PC-9 (cell line): Measurements from ENCODE around the gene LMF1. TPM values are rescaled to one million over a fixed set of nuclear protein-coding genes. Genes with fewer than 3 reads are reported as not detected.

Experiments
- BruUV-seq: library from RNA; stranded (reverse); fragments of 400-500 nt; replicated peaks from 2 replicates; lab custom pipeline; 2021; lab: Mats Ljungman, UMichigan
- CTCF ChIA-PET: fragments of 300-600 bp; sonication (Branson Sonifier 250); formaldehyde crosslinking; loops from one replicate; lab custom pipeline; 2022; ENCODE audit warnings: antibody characterized with exemption; lab: Charles Lee
- POLR2A ChIA-PET: fragments of 300-600 bp; sonication (Branson Sonifier 250); formaldehyde crosslinking; loops from one replicate; lab custom pipeline; 2022; ENCODE audit warnings: antibody characterized with exemption; ENCODE audit not compliant: unreplicated experiment; lab: Charles Lee
- DNase-seq, 2 experiments: peaks; one replicate each; pipeline versions ENCODE4 v3.0.0 to v3.0.0-alpha.2; 2015 to 2022; ENCODE audit warnings: mixed read lengths in 1 of 2
- H2AFZ ChIP-seq: fragments of 200-600 bp; sonication (generic); 2 replicates; pipeline ENCODE4 v1.8.1; 2017; ENCODE audit warnings: antibody characterized with exemption
- H3F3A ChIP-seq: fragments of 200-600 bp; sonication (generic); 2 replicates; pipeline ENCODE4 v1.8.1; 2017; ENCODE audit warnings: antibody characterized with exemption, mild to moderate bottlenecking, low read depth; ENCODE audit not compliant: insufficient read depth
- H3K27ac ChIP-seq: fragments of 200-600 bp; sonication (generic); 2 replicates; pipeline ENCODE4 v1.6.1; 2016; ENCODE audit warnings: mixed run types
- H3K27me3 ChIP-seq: fragments of 200-600 bp; sonication (generic); 2 replicates; pipeline ENCODE4 v1.6.1; 2016; ENCODE audit warnings: low read depth, mixed run types; ENCODE audit not compliant: insufficient read depth
- H3K36me3 ChIP-seq: fragments of 200-600 bp; sonication (generic); 2 replicates; pipeline ENCODE4 v1.6.1; 2016; ENCODE audit warnings: low read depth, mixed run types
- H3K4me1 ChIP-seq: fragments of 200-600 bp; sonication (generic); replicated peaks from 2 replicates; pipeline ENCODE4 v1.6.1; 2016; ENCODE audit warnings: mixed run types; ENCODE audit not compliant: insufficient read depth
- H3K4me2 ChIP-seq: fragments of 200-600 bp; sonication (generic); 2 replicates; pipeline ENCODE4 v1.6.1; 2017; ENCODE audit warnings: mixed run types
- H3K4me3 ChIP-seq: fragments of 200-600 bp; sonication (generic); 2 replicates; pipeline ENCODE4 v1.6.1; 2016; ENCODE audit warnings: mixed run types
- H3K79me2 ChIP-seq: fragments of 200-600 bp; sonication (generic); 2 replicates; pipeline ENCODE4 v1.6.1; 2017; ENCODE audit warnings: low read depth, mixed run types
- H3K9me2 ChIP-seq: fragments of 200-600 bp; sonication (generic); 2 replicates; pipeline ENCODE4 v1.8.1; 2017; ENCODE audit warnings: mild to moderate bottlenecking; ENCODE audit not compliant: insufficient read depth
- H3K9me3 ChIP-seq: fragments of 200-600 bp; sonication (generic); 2 replicates; pipeline ENCODE4 v1.8.1; 2016; ENCODE audit warnings: low read depth; ENCODE audit not compliant: insufficient read depth
- H4K20me1 ChIP-seq: fragments of 200-600 bp; sonication (generic); 2 replicates; pipeline ENCODE4 v1.8.1; 2017; ENCODE audit not compliant: insufficient read depth
- EZH2 ChIP-seq: fragments of 200-600 bp; sonication (generic); IDR thresholded peaks from 2 replicates; pipeline ENCODE4 v1.8.0; 2017; ENCODE audit warnings: antibody characterized with exemption, low read depth
- intact Hi-C: fragments of 100-400 bp; cut with micrococcal nuclease; formaldehyde crosslinking; loops from one replicate; pipeline ENCODE4 v1.10.0; 2022; ENCODE audit not compliant: unreplicated experiment
- total RNA-seq: library from RNA; stranded (reverse); gene quantifications from 2 replicates; pipeline ENCODE4 v1.2.3, GENCODE V29; 2021
- TF ChIP-seq, protein P1 (sequence below): fragments of 200-600 bp; sonication (generic); conservative IDR thresholded peaks from 2 replicates; pipeline ENCODE4 v1.6.1; 2017; ENCODE audit warnings: mixed run types, antibody characterized with exemption, mild to moderate bottlenecking, moderate library complexity

The LMF1 gene
- total RNA-seq, 1 experiment from 2014 or later, result 31.3 TPM

DNA sequence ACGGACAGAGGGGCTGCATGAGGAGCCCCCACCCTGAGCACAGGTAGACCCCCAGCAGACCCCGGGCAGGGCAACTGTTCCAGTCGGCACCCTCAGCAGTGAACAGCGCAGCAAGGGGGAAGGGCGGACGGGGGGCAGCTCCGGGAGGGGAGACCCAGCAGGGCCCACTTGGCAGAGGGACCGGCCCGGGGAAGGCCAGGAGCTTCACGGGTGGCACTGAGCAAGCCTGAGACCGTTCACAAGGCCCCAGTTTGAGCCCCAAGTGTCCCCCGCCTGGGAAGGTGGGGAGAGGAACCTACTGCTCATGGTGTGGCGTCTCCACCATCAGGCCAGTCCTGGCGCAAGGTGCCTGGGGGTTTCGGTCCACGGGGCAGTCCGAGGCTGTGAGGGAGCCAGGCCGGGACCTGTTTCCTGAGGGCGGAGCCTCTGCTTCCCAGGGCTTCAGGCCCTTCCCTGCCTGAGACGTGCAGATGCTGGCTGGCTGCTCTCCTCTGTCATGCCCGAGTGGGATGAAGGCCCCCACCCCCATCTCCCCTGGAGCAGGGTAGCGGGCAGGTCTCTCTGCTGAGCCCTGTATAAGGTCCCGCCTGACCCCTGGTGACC lies 115.9 kb downstream of the LMF1 start:
- no peak for DNase-seq
- Histone ChIP-seq H3K4me1 (no peaks in the 10 kb centered on the region), H3K36me3 (no peaks in the 10 kb centered on the region), H3K4me2 (no peak overlapping the region), H3K27ac (no peak overlapping the region), H3K79me2 (no peaks in the 10 kb centered on the region), H3F3A (no peaks in the 10 kb centered on the region), H3K9me2 (no peaks in the 10 kb centered on the region), H3K27me3 (peaks cover 54% of the 10 kb centered on the region), H3K4me3 (no peak overlapping the region), H3K9me3 (no peaks in the 10 kb centered on the region), H4K20me1 (no peaks in the 10 kb centered on the region), H2AFZ (no peak overlapping the region)
- ChIA-PET POLR2A (no interaction called here), CTCF (no interaction called here)
- TF ChIP-seq EZH2, result no peak
- TF ChIP-seq, protein P1, sequence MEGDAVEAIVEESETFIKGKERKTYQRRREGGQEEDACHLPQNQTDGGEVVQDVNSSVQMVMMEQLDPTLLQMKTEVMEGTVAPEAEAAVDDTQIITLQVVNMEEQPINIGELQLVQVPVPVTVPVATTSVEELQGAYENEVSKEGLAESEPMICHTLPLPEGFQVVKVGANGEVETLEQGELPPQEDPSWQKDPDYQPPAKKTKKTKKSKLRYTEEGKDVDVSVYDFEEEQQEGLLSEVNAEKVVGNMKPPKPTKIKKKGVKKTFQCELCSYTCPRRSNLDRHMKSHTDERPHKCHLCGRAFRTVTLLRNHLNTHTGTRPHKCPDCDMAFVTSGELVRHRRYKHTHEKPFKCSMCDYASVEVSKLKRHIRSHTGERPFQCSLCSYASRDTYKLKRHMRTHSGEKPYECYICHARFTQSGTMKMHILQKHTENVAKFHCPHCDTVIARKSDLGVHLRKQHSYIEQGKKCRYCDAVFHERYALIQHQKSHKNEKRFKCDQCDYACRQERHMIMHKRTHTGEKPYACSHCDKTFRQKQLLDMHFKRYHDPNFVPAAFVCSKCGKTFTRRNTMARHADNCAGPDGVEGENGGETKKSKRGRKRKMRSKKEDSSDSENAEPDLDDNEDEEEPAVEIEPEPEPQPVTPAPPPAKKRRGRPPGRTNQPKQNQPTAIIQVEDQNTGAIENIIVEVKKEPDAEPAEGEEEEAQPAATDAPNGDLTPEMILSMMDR, result no peak
- no TSS peak for BruUV-seq
- intact Hi-C loops, result no loop called here

DNA sequence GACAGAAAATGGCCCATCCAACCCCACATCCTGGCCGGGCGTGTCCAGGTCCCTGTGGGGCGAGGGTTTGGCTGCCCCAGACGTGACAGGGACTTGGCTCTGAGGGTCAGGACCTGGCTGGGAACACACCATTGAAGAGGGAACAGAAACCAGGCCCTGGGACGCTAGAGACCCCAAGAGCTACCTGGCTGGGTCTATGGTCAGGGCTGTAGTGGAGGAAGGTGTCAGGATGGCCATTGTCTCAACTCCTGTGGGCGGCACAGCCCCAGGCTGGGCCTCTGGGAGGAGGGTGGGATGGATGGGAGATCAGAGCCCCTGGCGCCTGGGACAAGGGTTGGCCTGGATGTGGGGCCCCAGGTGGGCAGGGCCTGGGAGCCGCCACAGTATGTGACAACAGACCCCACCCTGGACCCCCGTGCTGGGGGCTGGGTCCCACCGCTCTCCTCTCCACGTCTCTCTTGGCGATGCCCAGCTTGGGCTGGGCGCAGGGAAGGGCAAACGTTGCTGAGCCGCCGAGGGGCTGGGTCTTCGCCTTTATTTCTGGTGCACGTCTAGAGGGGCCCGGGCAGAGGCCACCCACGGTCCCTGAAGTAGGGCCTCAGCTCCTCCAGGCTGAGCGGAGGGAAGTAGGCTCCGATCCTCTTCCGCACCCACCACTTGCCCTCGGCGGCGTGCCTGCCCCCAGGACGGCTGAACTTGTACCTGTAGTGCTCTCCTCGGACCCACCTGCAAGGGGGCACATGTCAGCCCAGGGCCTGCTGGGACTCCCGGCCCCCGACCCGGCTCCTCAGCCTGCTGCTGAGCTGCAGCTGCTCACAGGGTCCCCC lies 116.6 kb downstream of the LMF1 start:
- Histone ChIP-seq H3K79me2 (no peaks in the 10 kb centered on the region), H3K27me3 (peaks cover 61% of the 10 kb centered on the region), H4K20me1 (no peaks in the 10 kb centered on the region), H3K4me2 (no peak overlapping the region), H3K9me3 (no peaks in the 10 kb centered on the region), H3K9me2 (no peaks in the 10 kb centered on the region), H3K27ac (no peak overlapping the region), H3K36me3 (no peaks in the 10 kb centered on the region), H3K4me1 (no peaks in the 10 kb centered on the region), H3F3A (no peaks in the 10 kb centered on the region), H2AFZ (no peak overlapping the region), H3K4me3 (no peak overlapping the region)
- intact Hi-C loops, result no loop called here
- CTCF ChIA-PET, result no interaction called here
- POLR2A ChIA-PET, result no interaction called here
- TF ChIP-seq, protein P1, result no peak
- no peak for TF ChIP-seq EZH2
- no TSS peak for BruUV-seq
- DNase-seq, result no peak

DNA sequence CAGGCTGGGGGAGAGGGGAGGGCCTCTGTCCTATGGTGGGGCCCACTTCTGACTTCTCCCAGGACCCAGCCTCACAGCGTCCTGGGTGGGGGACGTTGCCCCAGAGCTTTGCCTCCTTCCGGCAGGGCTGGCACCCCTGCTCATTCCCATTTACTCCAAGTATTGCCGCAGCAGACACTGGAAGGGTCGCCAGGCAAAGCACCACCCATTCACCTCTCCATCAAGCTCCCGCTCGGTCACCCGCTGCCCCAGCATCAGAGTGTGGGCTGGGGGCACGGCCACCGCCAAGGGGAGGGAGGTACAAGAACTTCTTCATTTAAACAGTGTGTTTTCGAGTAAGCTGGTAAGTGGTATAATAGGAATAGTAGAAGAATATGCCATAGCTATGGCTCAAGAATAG lies 117.5 kb downstream of the LMF1 start:
- TF ChIP-seq, protein P1, result no peak
- no peak for TF ChIP-seq EZH2
- H3K79me2 ChIP-seq, result no peaks in the 10 kb centered on the region
- no peak for DNase-seq
- H3F3A ChIP-seq, result no peaks in the 10 kb centered on the region
- H4K20me1 ChIP-seq, result no peaks in the 10 kb centered on the region
- no peaks in the 10 kb centered on the region for H3K36me3 ChIP-seq
- BruUV-seq, result no TSS peak
- H3K9me2 ChIP-seq, result no peaks in the 10 kb centered on the region
- no peaks in the 10 kb centered on the region for H3K9me3 ChIP-seq
- ChIA-PET CTCF (no interaction called here), POLR2A (no interaction called here)
- intact Hi-C loops, result no loop called here
- no peak overlapping the region for H3K27ac ChIP-seq
- H2AFZ ChIP-seq, result no peak overlapping the region
- no peak overlapping the region for H3K4me2 ChIP-seq
- peaks cover 70% of the 10 kb centered on the region for H3K27me3 ChIP-seq
- H3K4me1 ChIP-seq, result no peaks in the 10 kb centered on the region
- H3K4me3 ChIP-seq, result no peak overlapping the region
